A549 (cell line): Measurements from ENCODE around the gene STEAP1B.

Experiments used
- MAX ChIP-seq: IDR thresholded peaks from 2 replicates; pipeline ENCODE4 v1.6.1; 2012
- TF ChIP-seq, protein P1 (sequence below): fragments of >200 bp; sonication (Bioruptor Twin); formaldehyde crosslinking; IDR thresholded peaks from 3 replicates; pipeline ENCODE4 v1.5.1; 2016

DNA sequence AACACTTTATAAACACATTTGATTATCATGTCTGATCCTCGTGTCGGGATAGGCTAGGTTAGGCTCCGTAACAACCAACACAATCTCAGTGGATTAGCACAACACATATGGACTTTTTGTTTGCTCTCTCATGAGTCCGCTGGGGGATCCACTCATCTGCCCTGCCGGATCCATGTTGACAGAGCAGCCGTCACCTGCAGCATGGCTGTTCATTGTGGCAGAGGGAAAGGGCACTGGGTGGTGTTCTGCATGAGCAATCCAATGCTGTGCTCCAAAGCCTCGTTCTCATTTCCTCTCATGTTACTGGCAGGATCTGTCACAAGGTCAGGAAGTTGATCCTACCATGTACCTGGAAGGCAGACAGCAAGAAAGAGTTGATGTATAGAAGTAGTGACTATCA is 80.5 kb downstream of the STEAP1B start:
- TF ChIP-seq MAX = no peak
- TF ChIP-seq, protein P1, sequence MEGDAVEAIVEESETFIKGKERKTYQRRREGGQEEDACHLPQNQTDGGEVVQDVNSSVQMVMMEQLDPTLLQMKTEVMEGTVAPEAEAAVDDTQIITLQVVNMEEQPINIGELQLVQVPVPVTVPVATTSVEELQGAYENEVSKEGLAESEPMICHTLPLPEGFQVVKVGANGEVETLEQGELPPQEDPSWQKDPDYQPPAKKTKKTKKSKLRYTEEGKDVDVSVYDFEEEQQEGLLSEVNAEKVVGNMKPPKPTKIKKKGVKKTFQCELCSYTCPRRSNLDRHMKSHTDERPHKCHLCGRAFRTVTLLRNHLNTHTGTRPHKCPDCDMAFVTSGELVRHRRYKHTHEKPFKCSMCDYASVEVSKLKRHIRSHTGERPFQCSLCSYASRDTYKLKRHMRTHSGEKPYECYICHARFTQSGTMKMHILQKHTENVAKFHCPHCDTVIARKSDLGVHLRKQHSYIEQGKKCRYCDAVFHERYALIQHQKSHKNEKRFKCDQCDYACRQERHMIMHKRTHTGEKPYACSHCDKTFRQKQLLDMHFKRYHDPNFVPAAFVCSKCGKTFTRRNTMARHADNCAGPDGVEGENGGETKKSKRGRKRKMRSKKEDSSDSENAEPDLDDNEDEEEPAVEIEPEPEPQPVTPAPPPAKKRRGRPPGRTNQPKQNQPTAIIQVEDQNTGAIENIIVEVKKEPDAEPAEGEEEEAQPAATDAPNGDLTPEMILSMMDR = no peak
